CD14-positive monocyte (primary cell): ENCODE measurements around the gene BCL2. TPM values are rescaled to one million over a fixed set of nuclear protein-coding genes. Genes with fewer than 3 reads are reported as not detected.

ENCODE experiments used
- DNase-seq, 3 donors: peaks; one replicate each; pipeline ENCODE4 v3.0.0-alpha.2; 2011 to 2022
- H2AFZ ChIP-seq: 2 replicates; pipeline ENCODE4 v1.6.0; 2012; ENCODE audit warnings: mild to moderate bottlenecking, low read depth, low read length, inconsistent platforms; ENCODE audit not compliant: insufficient read depth, poor library complexity, severe bottlenecking
- H3K27ac ChIP-seq, 2 donors: 1 replicate in 1 of 2; 2 replicates in 1 of 2; pipeline ENCODE4 v1.5.1; 2012 to 2013; ENCODE audit warnings: low read length in 2 of 2, control low read depth in 1 of 2, inconsistent platforms in 1 of 2, low read depth in 1 of 2, mild to moderate bottlenecking in 1 of 2
- H3K27me3 ChIP-seq, 2 donors: one replicate each; pipeline versions ENCODE4 v1.6.0 to v1.6.1; 2011 to 2013; ENCODE audit warnings: low read length in 2 of 2; ENCODE audit not compliant: control insufficient read depth in 2 of 2, insufficient read depth in 2 of 2
- H3K36me3 ChIP-seq, 2 donors: replicated peaks in 1 of 2; 1 replicate in 1 of 2; 2 replicates in 1 of 2; pipeline versions ENCODE4 v1.5.1 to v1.6.1; 2012 to 2013; ENCODE audit warnings: low read length in 2 of 2, control low read depth in 1 of 2, inconsistent platforms in 1 of 2, mild to moderate bottlenecking in 1 of 2; ENCODE audit not compliant: insufficient read depth in 2 of 2, control insufficient read depth in 1 of 2
- H3K4me1 ChIP-seq, 2 donors: 1 replicate in 1 of 2; 2 replicates in 1 of 2; pipeline versions ENCODE4 v1.5.1 to v1.6.1; 2012 to 2013; ENCODE audit warnings: low read length in 2 of 2, control low read depth in 1 of 2, inconsistent platforms in 1 of 2, mild to moderate bottlenecking in 1 of 2, moderate library complexity in 1 of 2; ENCODE audit not compliant: insufficient read depth in 2 of 2, control insufficient read depth in 1 of 2
- H3K4me2 ChIP-seq: replicated peaks from 2 replicates; pipeline ENCODE3; 2012; ENCODE audit warnings: low read length, moderate library complexity, mild to moderate bottlenecking; ENCODE audit not compliant: poor library complexity, severe bottlenecking; ENCODE audit errors: extremely low read depth
- H3K4me3 ChIP-seq, 3 experiments: fragments of 200-600 bp in 1 of 3; sonication (generic) in 1 of 3; replicated peaks in 1 of 3; 1 replicate in 2 of 3; 2 replicates in 1 of 3; pipeline ENCODE4 v1.5.1; 2011 to 2013; ENCODE audit warnings: low read length in 3 of 3, mild to moderate bottlenecking in 3 of 3, control low read depth in 2 of 3, low read depth in 2 of 3, inconsistent platforms in 1 of 3, moderate library complexity in 1 of 3
- H3K79me2 ChIP-seq: 2 replicates; pipeline ENCODE4 v1.6.0; 2012; ENCODE audit warnings: mild to moderate bottlenecking, control low read depth, inconsistent platforms, low read length, moderate library complexity; ENCODE audit not compliant: insufficient read depth
- H3K9ac ChIP-seq: 2 replicates; pipeline ENCODE4 v1.6.0; 2017; ENCODE audit warnings: low read length, mild to moderate bottlenecking; ENCODE audit not compliant: insufficient read depth, poor library complexity, severe bottlenecking
- H3K9me3 ChIP-seq, 2 donors: replicated peaks in 1 of 2; 1 replicate in 1 of 2; 2 replicates in 1 of 2; pipeline versions ENCODE4 v1.5.1 to v1.6.1; 2012 to 2013; ENCODE audit warnings: low read length in 2 of 2, control low read depth in 1 of 2; ENCODE audit not compliant: control insufficient read depth in 1 of 2, insufficient read depth in 1 of 2
- H4K20me1 ChIP-seq: 2 replicates; pipeline ENCODE4 v1.6.0; 2012; ENCODE audit warnings: mild to moderate bottlenecking, low read length, control low read depth, moderate library complexity; ENCODE audit not compliant: insufficient read depth
- H3K27ac Mint-ChIP-seq, 7 donors: one replicate each; pipeline ENCODE4 v1.8.0; 2020; ENCODE audit warnings: mild to moderate bottlenecking in 7 of 7, mixed read lengths in 7 of 7, moderate library complexity in 6 of 7, inconsistent platforms in 2 of 7
- H3K27me3 Mint-ChIP-seq, 3 donors: one replicate each; pipeline ENCODE4 v1.8.0; 2021 to 2022; ENCODE audit warnings: low read depth in 3 of 3, mild to moderate bottlenecking in 3 of 3, mixed read lengths in 3 of 3, moderate library complexity in 3 of 3, inconsistent platforms in 1 of 3
- H3K36me3 Mint-ChIP-seq, 2 donors: one replicate each; pipeline ENCODE4 v1.8.0; 2020; ENCODE audit warnings: mixed read lengths in 2 of 2, inconsistent platforms in 1 of 2, mild to moderate bottlenecking in 1 of 2
- H3K4me1 Mint-ChIP-seq: one replicate; pipeline ENCODE4 v1.8.0; 2020; ENCODE audit warnings: mild to moderate bottlenecking, mixed read lengths
- H3K4me3 Mint-ChIP-seq, 2 donors: one replicate each; pipeline ENCODE4 v1.8.0; 2020; ENCODE audit warnings: mild to moderate bottlenecking in 2 of 2, mixed read lengths in 2 of 2, moderate library complexity in 1 of 2
- H3K9me3 Mint-ChIP-seq, 7 donors: one replicate each; pipeline ENCODE4 v1.8.0; 2020 to 2022; ENCODE audit warnings: mixed read lengths in 7 of 7, mild to moderate bottlenecking in 6 of 7, moderate library complexity in 6 of 7, inconsistent platforms in 2 of 7
- CTCF ChIP-seq: fragments of 200-600 bp; IDR thresholded peaks from one replicate; pipeline ENCODE4 v1.8.0; 2022; ENCODE audit warnings: antibody characterized with exemption, mild to moderate bottlenecking
- WGBS: methylation state at CpG from one replicate; pipeline ENCODE4 v1.1.5; 2013; ENCODE audit warnings: missing lambda C conversion rate; ENCODE audit not compliant: insufficient coverage; 5-methylcytosine and 5-hydroxymethylcytosine counted together
- intact Hi-C, 2 donors: fragments of 100-400 bp; cut with micrococcal nuclease; formaldehyde crosslinking; loops; one replicate each; pipeline versions ENCODE4 v1.15.0 to v1.15.1; 2023
- polyA plus RNA-seq, 3 donors: library from polyadenylated mRNA; depleted of rRNA in 1 of 3; unstranded in 2 of 3; stranded (reverse) in 1 of 3; fragments of 300-500 nt in 2 of 3; fragments of >200 nt in 1 of 3; fragmentation: Illumina TruSeq in 2 of 3; gene quantifications; 1 replicate in 2 of 3; 2 replicates in 1 of 3; pipeline ENCODE4 v1.2.3, GENCODE V29; 2012 to 2021

The BCL2 gene
- polyA plus RNA-seq, 3 donors, result 0.58 to 2.5 (median 1.1) TPM

- Histone ChIP-seq H3K4me3 (no peak overlapping the region), H3K4me2 (no peak overlapping the region), H3K9me3 (no peaks in the 10 kb centered on the region), H3K36me3 (no peaks in the 10 kb centered on the region), H2AFZ (no peak overlapping the region), H3K27me3 (no peaks in the 10 kb centered on the region), H3K27ac (no peak overlapping the region), H3K9ac (no peak overlapping the region), H3K4me1 (peaks cover 30 to 37% of the 10 kb centered on the region in 2 donors), H3K79me2 (no peaks in the 10 kb centered on the region), H4K20me1 (no peaks in the 10 kb centered on the region)
- Mint-ChIP-seq H3K9me3 (peaks cover 0 to 3% (median 0%) of the 10 kb centered on the region in 7 donors), H3K4me3 (no peak overlapping the region), H3K36me3 (peaks cover 0 to 5% of the 10 kb centered on the region in 2 donors), H3K27me3 (peaks cover 0 to 2% (median 2%) of the 10 kb centered on the region in 3 donors), H3K4me1 (peaks cover 38% of the 10 kb centered on the region), H3K27ac (peak overlapping the region in 2 of 7 donors; percentile 23 to 79)
- WGBS, result 100% methylated on average over 1 of the region's 6 CpGs
- intact Hi-C loops, result loop anchor here in 1 of 2 donors (10.0 kb wide), 1 partner anchor 84 kb away; no protein-coding TSS in a partner anchor
- DNase-seq, result no peak
- TF ChIP-seq CTCF, result no peak
Measured at GRCh38 chr18:63158676-63159291, 160.8 kb downstream of the BCL2 start.

GRCh38 chr18:63158012-63158631 lies 161.4 kb downstream of the BCL2 start:
- H3K9me3 ChIP-seq, result no peaks in the 10 kb centered on the region
- TF ChIP-seq CTCF, result no peak
- no peaks in the 10 kb centered on the region for H3K27me3 ChIP-seq
- DNase-seq, result no peak
- Mint-ChIP-seq H3K9me3 (peaks cover 0 to 3% (median 0%) of the 10 kb centered on the region in 7 donors), H3K36me3 (peaks cover 0 to 5% of the 10 kb centered on the region in 2 donors), H3K4me1 (peaks cover 35% of the 10 kb centered on the region), H3K27me3 (peaks cover 0 to 2% (median 2%) of the 10 kb centered on the region in 3 donors), H3K4me3 (no peak overlapping the region), H3K27ac (peak overlapping the region in 1 of 7 donors; percentile 78)
- no peak overlapping the region for H3K9ac ChIP-seq
- H3K4me2 ChIP-seq, result no peak overlapping the region
- no peak overlapping the region for H2AFZ ChIP-seq
- H3K4me3 ChIP-seq, result no peak overlapping the region
- no peaks in the 10 kb centered on the region for H3K36me3 ChIP-seq
- no peaks in the 10 kb centered on the region for H4K20me1 ChIP-seq
- H3K27ac ChIP-seq, result no peak overlapping the region
- intact Hi-C loops, result loop anchor here in 1 of 2 donors (10.0 kb wide), 1 partner anchor 83 kb away; no protein-coding TSS in a partner anchor
- H3K4me1 ChIP-seq, result peaks cover 27 to 31% of the 10 kb centered on the region in 2 donors
- WGBS, result 86% methylated on average over 6 of the region's 7 CpGs
- H3K79me2 ChIP-seq, result no peaks in the 10 kb centered on the region
